Islet precursor cell (in vitro differentiated cells): Measurements from ENCODE around the gene UQCRHL.
"Not testable (repeated sequence)": the region's sequence is repeated elsewhere in the genome, so short reads cannot be mapped to it uniquely, and the experiment has no call there.

Experiments
- DNase-seq: peaks from one replicate; pipeline ENCODE4 v3.0.0-alpha.2; 2018

The UQCRHL gene

GRCh38 chr1:15807549-15807948, at the start of gene UQCRHL:
Gene UQCRHL (minus strand): TSS chr1:15807649. CDS start chr1:15807649, 0 bp downstream.
- not testable (repeated sequence) for DNase-seq

DNA sequence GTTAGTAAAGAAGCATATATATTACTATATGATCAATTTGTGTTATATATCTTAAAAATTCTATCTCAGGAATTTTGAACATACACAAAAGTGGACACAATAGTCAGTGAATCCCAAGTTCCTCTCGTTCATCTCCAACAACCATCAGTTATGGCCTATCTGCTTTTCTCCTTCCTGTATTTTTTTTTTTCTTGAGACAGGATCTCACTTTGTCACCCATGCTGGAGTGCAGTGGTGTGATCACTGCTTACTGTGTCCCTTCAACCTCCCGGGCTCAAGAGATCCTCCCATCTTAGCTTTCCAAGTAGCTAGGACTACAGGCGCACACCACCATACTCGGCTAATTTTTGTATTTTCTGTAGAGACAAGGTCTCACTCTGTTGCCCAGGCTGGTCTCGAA, 49.4 kb upstream of the UQCRHL start:
- no peak for DNase-seq

DNA sequence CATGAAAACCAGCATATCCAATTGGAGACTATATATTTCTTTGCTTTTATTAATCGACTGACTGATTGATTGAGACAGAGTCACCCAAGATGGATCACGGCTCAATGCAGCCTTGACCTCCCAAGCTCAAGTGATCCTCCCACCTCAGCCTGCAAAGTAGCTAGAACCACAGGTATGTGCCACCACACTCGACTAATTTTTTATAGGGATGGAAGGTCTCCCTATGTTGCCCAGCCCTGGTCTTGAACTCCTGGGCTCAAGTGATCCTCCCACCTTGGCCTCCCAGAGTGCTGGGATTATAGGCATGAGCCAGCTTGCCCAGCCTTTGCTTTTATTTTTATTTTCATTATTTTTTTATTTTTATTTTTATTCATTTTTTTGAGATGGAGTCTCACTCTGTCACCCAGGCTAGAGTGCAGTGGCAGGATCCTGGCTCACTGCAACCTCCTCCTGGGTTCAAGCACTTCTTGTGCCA, 45.4 kb upstream of the UQCRHL start:
- DNase-seq: no peak

GRCh38 chr1:15852036-15852827, 44.8 kb upstream of the UQCRHL start:
- DNase-seq: no peak

- DNase-seq: no peak
Observed at GRCh38 chr1:15851210-15852035, 44.0 kb upstream of the UQCRHL start.

DNA sequence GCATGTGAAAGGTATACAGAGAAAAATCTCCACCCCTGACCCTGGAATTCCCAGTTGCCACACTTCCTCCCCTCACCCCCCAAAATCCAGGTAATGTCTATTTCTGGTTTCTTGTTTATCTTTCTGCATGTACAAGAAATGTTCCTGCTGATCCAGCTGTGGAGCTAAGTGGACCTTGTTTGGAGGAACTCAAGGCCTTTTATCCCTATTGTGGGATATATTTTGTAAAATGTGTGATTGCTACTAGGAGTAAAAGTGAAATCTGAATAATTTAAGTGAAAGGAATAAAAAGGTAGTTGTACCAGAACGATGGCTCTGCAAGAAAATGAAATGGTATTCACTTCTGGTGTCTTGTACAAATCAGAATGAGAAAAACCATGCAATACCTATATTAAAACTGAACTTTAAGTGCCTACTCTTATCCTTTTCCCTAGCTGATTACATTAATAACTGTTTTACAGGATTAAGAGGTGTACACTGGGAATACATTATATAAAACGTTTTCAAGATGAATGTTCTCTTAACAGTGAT, 43.1 kb upstream of the UQCRHL start:
- no peak for DNase-seq

- DNase-seq: peak; percentile 91
Observed at GRCh38 chr1:15849775-15850324, 42.4 kb upstream of the UQCRHL start.

GRCh38 chr1:15848929-15849774, 41.7 kb upstream of the UQCRHL start:
- peak; percentile 95 for DNase-seq

GRCh38 chr1:15848143-15848928, 40.9 kb upstream of the UQCRHL start:
- peak; percentile 59 for DNase-seq

DNA sequence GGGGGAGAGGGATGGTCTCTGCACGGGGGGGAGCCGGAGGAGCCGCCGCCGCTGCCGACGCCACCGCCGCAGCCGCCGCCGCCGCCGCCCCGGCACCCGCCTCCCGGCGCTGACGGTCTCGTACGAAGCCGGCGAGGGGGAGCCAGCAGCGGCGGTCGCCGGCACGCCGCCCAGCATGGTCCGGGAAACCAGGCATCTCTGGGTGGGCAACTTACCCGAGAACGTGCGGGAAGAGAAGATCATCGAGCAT, 40.4 kb upstream of the UQCRHL start:
- no peak for DNase-seq

- DNase-seq: peak; percentile 99
Observed at GRCh38 chr1:15847100-15847892, 39.8 kb upstream of the UQCRHL start, which contains the start of gene SPEN. Gene SPEN (plus strand): TSS chr1:15847707. CDS start chr1:15848068, 361 bp downstream.

GRCh38 chr1:15846056-15846455, 38.6 kb upstream of the UQCRHL start:
- not testable (repeated sequence) for DNase-seq

GRCh38 chr1:15843826-15844572, 36.5 kb upstream of the UQCRHL start:
- no peak for DNase-seq

DNA sequence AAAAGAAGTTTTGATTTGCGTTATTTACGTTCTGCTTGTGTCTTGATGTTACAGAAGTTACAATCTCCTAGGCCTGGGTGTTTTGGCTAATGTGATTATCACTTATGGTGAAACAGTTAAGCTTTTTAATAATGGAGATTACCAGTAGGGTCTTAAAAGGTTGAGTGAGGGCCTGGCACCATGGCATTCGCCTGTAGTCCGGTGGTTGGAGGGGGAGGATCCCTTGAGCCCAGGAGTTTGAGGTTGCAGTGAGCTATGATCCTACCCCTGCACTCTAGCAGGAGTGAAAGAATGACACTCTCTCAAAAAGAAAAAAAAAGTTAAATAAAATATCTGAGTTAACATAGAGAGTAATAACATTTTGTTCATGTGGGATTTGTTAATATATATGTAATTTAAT, 31.3 kb upstream of the UQCRHL start:
- no peak for DNase-seq

DNA sequence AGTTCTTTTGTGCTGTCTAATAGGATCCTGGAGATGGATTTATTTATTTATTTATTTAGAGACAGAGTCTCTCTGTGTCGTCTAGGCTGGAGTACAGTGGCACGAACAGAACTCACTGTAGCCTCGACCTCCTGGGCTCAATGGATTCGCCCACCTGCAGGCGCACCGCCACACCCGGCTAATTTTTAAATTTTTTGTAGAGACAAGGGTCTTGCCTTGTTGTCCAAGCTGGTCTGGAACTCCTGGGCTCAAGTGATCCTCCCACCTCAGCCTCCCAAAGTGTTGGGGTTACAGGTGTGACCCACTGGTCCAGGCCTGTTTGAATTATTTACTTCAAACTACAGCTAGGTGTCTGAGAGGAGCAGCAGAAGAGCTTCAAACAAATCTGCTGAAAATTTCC, 30.5 kb upstream of the UQCRHL start:
- DNase-seq: no peak

GRCh38 chr1:15836772-15837669, 29.6 kb upstream of the UQCRHL start:
- DNase-seq: peak; percentile 56

DNA sequence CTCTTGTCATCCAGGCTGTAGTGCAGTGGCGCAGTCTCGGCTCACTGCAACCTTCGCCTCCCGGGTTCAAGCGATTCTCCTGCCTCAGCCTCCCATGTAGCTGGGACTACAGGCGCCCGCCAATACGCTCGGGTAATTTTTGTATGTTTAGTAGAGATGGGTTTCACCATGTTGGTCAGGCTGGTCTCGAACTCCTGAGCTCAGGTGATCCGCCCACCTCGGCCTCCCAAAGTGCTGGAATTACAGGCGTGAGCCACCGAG, 29.0 kb upstream of the UQCRHL start:
- DNase-seq: not testable (repeated sequence)

DNA sequence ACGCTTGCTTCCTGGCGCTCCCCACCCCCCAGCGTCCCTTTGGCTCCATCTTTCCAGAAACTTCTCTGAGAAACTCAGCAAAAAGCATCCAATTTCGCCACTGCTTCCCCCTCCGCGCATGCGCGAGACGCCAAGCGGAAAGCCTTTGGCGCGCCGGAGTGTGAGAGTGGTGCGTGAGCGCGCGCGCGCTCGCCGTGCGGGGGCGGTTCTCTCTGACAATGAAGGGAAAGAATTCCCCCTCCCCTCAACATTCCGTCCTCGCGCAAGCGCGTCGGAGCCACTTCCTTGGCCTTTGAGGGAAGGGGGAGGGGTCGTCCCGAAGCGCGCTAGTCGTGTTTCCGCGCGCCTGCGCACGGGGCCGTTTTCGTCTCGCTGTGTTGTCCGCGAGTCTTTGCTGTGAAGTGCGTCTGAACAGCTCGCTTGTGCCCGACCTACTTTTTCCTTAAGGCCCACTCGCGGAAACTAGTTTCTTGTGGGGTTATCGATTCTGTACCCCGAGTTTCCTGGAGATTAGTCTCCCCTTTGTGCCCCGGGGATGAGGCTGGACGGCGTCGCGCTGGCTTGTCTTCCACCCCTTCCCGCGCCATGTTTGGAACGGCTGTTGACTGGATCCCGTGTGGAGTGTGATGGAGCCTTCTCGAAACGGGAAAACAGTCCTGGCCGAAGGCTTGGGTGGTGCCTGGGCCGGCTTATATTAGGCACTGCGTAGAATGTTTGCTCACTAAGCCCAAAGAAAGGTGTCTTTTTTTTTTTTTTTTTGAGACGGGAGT, 28.5 kb upstream of the UQCRHL start:
- DNase-seq: peak; percentile 99
